OCI-LY7 (cell line): Measurements from ENCODE around the gene ZBTB3. TPM values are rescaled to one million over a fixed set of nuclear protein-coding genes. Genes with fewer than 3 reads are reported as not detected.

Experiments used
- BruUV-seq: library from RNA; stranded (reverse); fragments of 400-500 nt; replicated peaks from 2 replicates; lab custom pipeline; 2021; lab: Mats Ljungman, UMichigan
- CTCF ChIA-PET: fragments of 300-600 bp; sonication (Branson Sonifier 250); formaldehyde crosslinking; loops from one replicate; lab custom pipeline; 2022; ENCODE audit warnings: antibody characterized with exemption; ENCODE audit not compliant: unreplicated experiment; lab: Charles Lee
- POLR2A ChIA-PET: fragments of 300-600 bp; sonication (Branson Sonifier 250); formaldehyde crosslinking; loops from one replicate; lab custom pipeline; 2022; ENCODE audit warnings: antibody characterized with exemption; lab: Charles Lee
- DNase-seq: peaks from one replicate; pipeline ENCODE4 v3.0.0-alpha.2; 2015; ENCODE audit warnings: low spot score
- H2AFZ ChIP-seq: fragments of 200-600 bp; sonication (generic), shearing (Covaris generic); 2 replicates; pipeline ENCODE4 v1.6.1; 2014; ENCODE audit warnings: mild to moderate bottlenecking, antibody characterized with exemption, low read length, moderate library complexity
- H3K27ac ChIP-seq: fragments of 200-600 bp; sonication (generic); 2 replicates; pipeline ENCODE4 v1.5.1; 2014; ENCODE audit warnings: mixed run types, low read depth, mild to moderate bottlenecking, moderate library complexity, low read length, inconsistent platforms; ENCODE audit not compliant: poor library complexity, severe bottlenecking
- H3K36me3 ChIP-seq: fragments of 200-600 bp; sonication (generic); 2 replicates; pipeline ENCODE4 v1.6.1; 2014; ENCODE audit warnings: mild to moderate bottlenecking, antibody characterized with exemption, low read length, moderate library complexity, mixed read lengths; ENCODE audit not compliant: insufficient read depth
- H3K4me1 ChIP-seq: fragments of 200-600 bp; sonication (generic); 2 replicates; pipeline ENCODE4 v1.5.1; 2014; ENCODE audit warnings: mild to moderate bottlenecking, low read length; ENCODE audit not compliant: insufficient read depth, poor library complexity, severe bottlenecking
- H3K4me2 ChIP-seq: fragments of 200-600 bp; sonication (generic); 2 replicates; pipeline ENCODE4 v1.6.1; 2014; ENCODE audit warnings: mild to moderate bottlenecking, low read length
- H3K4me3 ChIP-seq: fragments of 200-600 bp; sonication (generic); 2 replicates; pipeline ENCODE4 v1.5.1; 2014; ENCODE audit warnings: mild to moderate bottlenecking, low read depth, low read length; ENCODE audit not compliant: poor library complexity, severe bottlenecking
- H3K79me2 ChIP-seq: fragments of 200-600 bp; sonication (generic); 2 replicates; pipeline ENCODE4 v1.6.1; 2016; ENCODE audit warnings: low read depth, mild to moderate bottlenecking, low read length, moderate library complexity, mixed read lengths; ENCODE audit not compliant: insufficient read depth
- H3K9me2 ChIP-seq: fragments of 200-600 bp; sonication (generic); 2 replicates; pipeline ENCODE4 v1.6.1; 2016; ENCODE audit warnings: mild to moderate bottlenecking, low read length, mixed read lengths; ENCODE audit not compliant: insufficient read depth
- H3K9me3 ChIP-seq: fragments of 200-600 bp; sonication (generic); 2 replicates; pipeline ENCODE4 v1.6.1; 2014; ENCODE audit warnings: mild to moderate bottlenecking, mixed run types, low read length, mixed read lengths
- H4K20me1 ChIP-seq: fragments of 200-600 bp; sonication (generic); 2 replicates; pipeline ENCODE4 v1.6.1; 2014; ENCODE audit warnings: mild to moderate bottlenecking, antibody characterized with exemption, low read length, moderate library complexity, mixed read lengths; ENCODE audit not compliant: insufficient read depth
- EZH2phosphoT487 ChIP-seq: fragments of 200-600 bp; sonication (generic); IDR thresholded peaks from 2 replicates; pipeline ENCODE4 v1.6.1; 2018; ENCODE audit warnings: low read depth, borderline replicate concordance, mild to moderate bottlenecking, mixed run types, antibody characterized with exemption, low read length, moderate library complexity, mixed read lengths
- intact Hi-C: fragments of 100-400 bp; cut with micrococcal nuclease; formaldehyde crosslinking; loops from one replicate; pipeline ENCODE4 v1.10.0; 2022; ENCODE audit not compliant: unreplicated experiment
- total RNA-seq, 2 experiments: library from RNA; depleted of rRNA in 1 of 2; stranded (reverse); fragments of >200 nt in 1 of 2; shearing (Covaris generic) in 1 of 2; gene quantifications; 2 replicates each; pipeline ENCODE4 v1.2.3, GENCODE V29; 2014 to 2022
- TF ChIP-seq, protein P1 (sequence below): fragments of 200-600 bp; sonication (generic); conservative IDR thresholded peaks from 2 replicates; pipeline ENCODE4 v1.5.1; 2014; ENCODE audit warnings: mild to moderate bottlenecking, antibody characterized with exemption, low read length, moderate library complexity, mixed read lengths

The ZBTB3 gene
- total RNA-seq, 2 experiments from 2014 or later, result 11.3 to 11.8 TPM

DNA sequence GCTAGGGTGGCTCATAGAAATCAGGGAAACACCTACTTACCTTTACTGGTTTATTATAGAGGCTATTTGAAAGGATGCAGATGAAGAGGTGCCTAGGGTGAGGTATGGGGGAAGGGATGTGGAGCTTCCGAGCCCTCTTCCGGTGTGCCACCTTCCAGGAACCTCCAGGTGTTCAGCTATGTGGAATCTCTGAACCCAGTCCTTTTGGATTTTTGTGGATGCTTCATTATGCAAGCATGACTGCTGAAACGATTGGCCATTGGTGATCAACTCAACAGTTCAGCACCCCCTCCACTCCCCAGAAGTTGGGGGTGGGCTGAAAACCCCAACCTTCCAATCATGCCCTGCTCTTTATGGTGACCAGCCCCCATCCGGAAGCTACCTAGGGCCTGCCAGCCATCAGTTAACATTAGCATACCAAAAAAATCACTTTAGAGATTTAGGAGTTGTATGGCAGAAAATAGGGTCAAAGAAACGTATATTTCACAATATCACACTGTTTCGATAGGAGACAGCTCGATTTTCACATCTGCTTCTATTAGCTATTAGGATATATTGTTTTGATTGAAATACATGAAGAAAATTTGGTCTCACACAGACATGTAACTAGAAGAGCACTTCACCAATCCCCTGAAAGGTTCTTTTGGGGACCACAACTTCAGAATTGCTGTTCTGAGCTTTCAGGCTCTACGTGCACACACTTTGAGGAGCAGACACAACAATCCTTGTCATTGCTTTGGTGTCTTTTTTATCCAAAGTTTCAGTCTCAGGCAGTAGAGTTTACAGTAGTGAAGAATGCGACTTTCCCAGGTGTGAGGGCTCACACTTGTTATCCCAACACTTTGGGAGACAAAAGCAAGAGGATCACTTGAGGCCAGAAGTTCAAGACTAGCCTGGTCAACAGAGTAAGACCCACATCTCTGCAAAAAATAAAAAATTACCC, 4.2 kb upstream of the ZBTB3 start:
- H3K36me3 ChIP-seq, result peaks cover 5% of the 10 kb centered on the region; the same call in 1 of the 2 replicates
- intact Hi-C loops, result no loop called here
- H2AFZ ChIP-seq, result peak overlapping the region; percentile 1; the same call in 1 of the 2 replicates
- peaks cover 17% of the 10 kb centered on the region; the same call in 1 of the 2 replicates for H3K79me2 ChIP-seq
- H4K20me1 ChIP-seq, result no peaks in the 10 kb centered on the region
- no TSS peak for BruUV-seq
- ChIA-PET CTCF (interaction anchor here (0.5 kb wide), 2 partner anchors 72 to 213 kb away, joined by 9 to 13 read pairs; no protein-coding TSS in a partner anchor), POLR2A (interaction anchor here (0.6 to 1.4 kb wide), 4 partner anchors 10 to 99 kb away, joined by 3 to 8 read pairs (median 4); partner anchors contain the start of gene TAF6L)
- H3K4me1 ChIP-seq, result peaks cover 27% of the 10 kb centered on the region
- TF ChIP-seq, protein P1, sequence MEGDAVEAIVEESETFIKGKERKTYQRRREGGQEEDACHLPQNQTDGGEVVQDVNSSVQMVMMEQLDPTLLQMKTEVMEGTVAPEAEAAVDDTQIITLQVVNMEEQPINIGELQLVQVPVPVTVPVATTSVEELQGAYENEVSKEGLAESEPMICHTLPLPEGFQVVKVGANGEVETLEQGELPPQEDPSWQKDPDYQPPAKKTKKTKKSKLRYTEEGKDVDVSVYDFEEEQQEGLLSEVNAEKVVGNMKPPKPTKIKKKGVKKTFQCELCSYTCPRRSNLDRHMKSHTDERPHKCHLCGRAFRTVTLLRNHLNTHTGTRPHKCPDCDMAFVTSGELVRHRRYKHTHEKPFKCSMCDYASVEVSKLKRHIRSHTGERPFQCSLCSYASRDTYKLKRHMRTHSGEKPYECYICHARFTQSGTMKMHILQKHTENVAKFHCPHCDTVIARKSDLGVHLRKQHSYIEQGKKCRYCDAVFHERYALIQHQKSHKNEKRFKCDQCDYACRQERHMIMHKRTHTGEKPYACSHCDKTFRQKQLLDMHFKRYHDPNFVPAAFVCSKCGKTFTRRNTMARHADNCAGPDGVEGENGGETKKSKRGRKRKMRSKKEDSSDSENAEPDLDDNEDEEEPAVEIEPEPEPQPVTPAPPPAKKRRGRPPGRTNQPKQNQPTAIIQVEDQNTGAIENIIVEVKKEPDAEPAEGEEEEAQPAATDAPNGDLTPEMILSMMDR, result no peak
- no peak for TF ChIP-seq EZH2phosphoT487
- no peak for DNase-seq
- H3K4me2 ChIP-seq, result no peak overlapping the region
- H3K4me3 ChIP-seq, result no peak overlapping the region
- H3K27ac ChIP-seq, result no peak overlapping the region
- no peaks in the 10 kb centered on the region for H3K9me3 ChIP-seq
- H3K9me2 ChIP-seq, result no peaks in the 10 kb centered on the region

DNA sequence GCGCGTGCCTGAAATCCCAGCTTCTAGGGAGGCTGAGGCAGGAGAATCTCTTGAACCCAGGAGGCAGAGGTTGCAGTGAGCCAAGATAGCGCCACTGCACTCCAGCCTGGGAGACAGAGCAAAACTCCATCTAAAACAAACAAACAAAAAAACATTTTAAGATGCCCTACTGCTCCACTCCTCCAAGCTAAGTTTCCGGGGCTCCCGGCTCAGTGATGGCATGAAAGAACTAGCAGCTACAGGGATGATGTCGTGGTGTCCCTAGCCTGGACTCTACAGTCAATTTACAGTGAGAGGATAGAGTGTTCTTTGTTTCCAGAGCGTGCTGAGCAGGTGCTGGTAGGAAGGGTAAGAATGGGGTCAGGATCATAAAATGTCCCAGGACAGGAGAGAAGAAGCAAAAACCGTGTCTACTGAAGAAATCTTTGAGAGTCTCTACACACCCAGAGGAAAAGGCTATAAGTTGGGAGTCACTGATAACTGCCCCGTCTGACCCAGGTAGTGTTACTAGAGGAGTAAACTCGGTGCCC, 1.2 kb upstream of the ZBTB3 start:
- H3K9me3 ChIP-seq, result no peaks in the 10 kb centered on the region
- H4K20me1 ChIP-seq, result no peaks in the 10 kb centered on the region
- peaks cover 20% of the 10 kb centered on the region for H3K4me1 ChIP-seq
- no peak for DNase-seq
- no peak overlapping the region for H2AFZ ChIP-seq
- peak overlapping the region; percentile 71 for H3K4me3 ChIP-seq
- no peak for TF ChIP-seq EZH2phosphoT487
- TF ChIP-seq, protein P1, result no peak
- CTCF ChIA-PET, result no interaction called here
- H3K9me2 ChIP-seq, result no peaks in the 10 kb centered on the region
- H3K79me2 ChIP-seq, result no peaks in the 10 kb centered on the region
- H3K36me3 ChIP-seq, result no peaks in the 10 kb centered on the region
- POLR2A ChIA-PET, result interaction anchor here (1.0 kb wide), 1 partner anchor 100 kb away, joined by 8 read pairs; no protein-coding TSS in a partner anchor
- intact Hi-C loops, result no loop called here
- BruUV-seq, result no TSS peak
- H3K27ac ChIP-seq, result no peak overlapping the region
- peak overlapping the region; percentile 63 for H3K4me2 ChIP-seq
